ENCODE results near the gene BUD23.
"Not testable (repeated sequence)": the region's sequence is repeated elsewhere in the genome, so short reads cannot be mapped to it uniquely, and the experiment has no call there.

BUD23 gene

DNA sequence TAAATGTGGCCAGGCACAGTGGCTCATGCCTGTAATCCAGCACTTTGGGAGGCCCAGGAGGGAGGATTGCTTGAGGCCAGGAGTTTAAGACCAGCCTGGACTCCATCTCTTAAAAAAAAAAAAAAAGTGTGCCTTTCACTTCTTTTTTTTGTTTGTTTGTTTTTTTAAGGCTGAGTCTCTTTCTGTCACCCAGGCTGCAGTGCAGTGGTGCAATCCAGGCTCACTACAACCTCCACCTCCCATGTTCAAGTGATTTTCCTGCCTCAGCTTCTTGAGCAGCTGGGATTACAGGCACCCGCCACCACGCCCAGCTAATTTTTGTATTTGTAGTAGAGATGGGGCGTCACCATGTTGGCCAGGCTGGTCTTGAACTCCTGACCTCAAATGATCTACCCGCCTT is 38.8 kb downstream of the BUD23 start:
- not testable (repeated sequence) for DNase-seq

- no peak for DNase-seq
Measured at GRCh38 chr7:73722785-73723184, 39.4 kb downstream of the BUD23 start.

GRCh38 chr7:73723813-73724212 is 40.4 kb downstream of the BUD23 start:
- no peak for DNase-seq

- no peak for DNase-seq
Measured at GRCh38 chr7:73726083-73726466, 42.7 kb downstream of the BUD23 start.

GRCh38 chr7:73727952-73728351 is 44.6 kb downstream of the BUD23 start:
- no peak for DNase-seq

DNA sequence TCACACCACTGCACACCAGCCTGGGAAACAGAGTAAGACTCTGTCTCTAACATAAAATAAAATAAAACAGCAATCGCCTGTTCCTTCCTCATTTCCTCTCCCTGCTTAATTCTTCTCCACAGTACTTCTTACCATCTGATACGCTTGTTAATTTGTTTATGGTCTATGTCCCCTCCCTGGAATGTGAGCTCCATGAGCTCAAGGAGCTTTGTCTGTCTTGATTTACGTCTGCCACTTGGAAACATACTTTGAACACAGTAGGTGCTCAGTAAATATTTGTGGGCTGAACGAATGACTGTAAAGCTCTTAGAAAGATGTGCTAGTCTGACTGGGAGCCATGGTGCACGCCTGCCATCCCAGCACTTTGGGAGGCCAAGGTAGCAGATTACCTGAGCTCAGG is 45.2 kb downstream of the BUD23 start:
- no peak for DNase-seq

GRCh38 chr7:73730485-73730884 is 47.1 kb downstream of the BUD23 start:
- DNase-seq = no peak

GRCh38 chr7:73732397-73732796 is 49.0 kb downstream of the BUD23 start:
- DNase-seq = no peak

DNA sequence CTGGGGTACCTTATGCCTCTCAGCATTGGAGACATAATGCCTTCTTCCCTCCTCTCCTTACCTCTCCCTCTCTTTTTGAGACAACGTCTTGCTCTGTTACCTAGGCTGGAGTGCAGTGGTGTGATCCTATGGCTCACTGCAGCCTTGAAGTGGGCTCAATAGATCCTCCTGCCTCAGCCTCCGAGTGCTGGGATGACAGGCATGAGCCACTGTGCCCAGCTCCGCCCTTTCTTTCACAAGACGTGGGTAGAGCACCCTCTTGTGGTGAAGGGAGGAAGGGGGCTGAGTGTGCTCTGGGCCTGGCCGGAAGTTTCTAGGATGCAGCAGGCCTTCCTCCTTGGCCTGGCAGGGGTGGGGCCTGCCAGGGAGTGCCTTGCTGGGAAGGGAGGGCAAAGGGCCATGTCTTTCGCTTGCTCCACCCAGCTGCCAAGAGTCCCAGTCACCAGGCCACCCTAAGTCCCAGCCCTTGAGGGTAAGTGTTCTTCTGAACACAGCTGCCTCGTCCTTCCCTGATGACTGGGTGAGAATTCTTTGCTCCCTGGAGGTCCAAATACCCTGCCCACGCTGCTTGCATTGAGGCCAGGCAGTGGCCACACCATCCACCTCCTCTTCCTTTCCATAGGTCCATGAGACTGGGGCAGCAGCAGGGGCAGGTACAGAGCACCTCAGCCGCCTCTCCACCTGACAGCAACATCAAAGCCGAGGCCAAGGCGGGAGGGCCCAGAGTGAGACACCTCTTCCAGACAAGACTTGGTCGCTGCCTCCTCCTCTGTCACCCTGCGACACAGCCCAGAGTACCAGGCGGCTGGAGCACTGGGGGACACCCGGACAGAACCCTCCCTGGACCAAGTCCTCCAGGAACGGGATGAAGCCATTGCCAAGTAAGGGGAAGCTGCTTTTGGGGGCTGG is 51.5 kb downstream of the BUD23 start:
- DNase-seq = peak; percentile 83 to 88

GRCh38 chr7:73735528-73735905 is 52.1 kb downstream of the BUD23 start:
- DNase-seq = no peak

DNA sequence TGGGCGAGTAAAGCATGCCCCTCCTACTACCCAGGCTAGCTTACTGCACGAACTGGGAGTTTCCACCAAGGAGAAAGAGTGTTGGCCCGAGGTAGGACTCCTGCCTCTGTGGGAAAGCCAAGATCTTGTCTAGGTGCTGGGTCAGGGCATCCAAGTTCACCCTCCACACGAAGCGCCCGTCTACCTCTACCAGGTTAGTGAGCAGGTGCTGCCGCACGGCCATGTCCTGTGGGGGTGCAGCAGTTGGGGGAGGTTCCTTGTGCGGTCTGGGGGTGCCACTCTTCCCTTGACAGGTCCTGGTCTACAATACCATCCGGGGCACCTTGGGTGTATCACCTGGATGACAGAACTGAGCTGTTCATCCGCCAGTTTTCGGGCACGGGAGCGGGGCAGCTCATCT is 53.5 kb downstream of the BUD23 start:
- no peak for DNase-seq

GRCh38 chr7:73737491-73738219 is 54.3 kb downstream of the BUD23 start:
- DNase-seq = no peak

DNA sequence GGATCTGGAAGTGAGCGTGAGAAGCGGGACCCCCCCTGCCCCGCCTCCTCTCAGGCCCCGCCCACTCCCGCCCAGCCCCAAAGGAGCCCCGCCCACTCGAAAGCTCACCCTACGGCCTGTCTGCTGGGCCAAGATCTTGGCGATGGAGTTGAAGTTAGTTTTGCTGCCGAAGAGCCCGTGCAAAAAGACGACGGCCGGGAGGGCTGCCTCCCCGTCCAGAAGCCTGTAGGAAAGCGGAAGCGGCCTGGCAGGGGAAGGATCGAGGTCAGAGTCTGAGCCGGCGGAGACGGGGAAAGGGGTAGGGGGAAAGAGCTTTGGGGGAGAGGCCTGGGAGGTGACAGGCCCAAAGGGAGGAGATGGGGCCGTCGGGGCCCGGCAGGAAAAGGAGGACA is 54.8 kb downstream of the BUD23 start:
- peak; percentile 70 to 72 for DNase-seq

DNA sequence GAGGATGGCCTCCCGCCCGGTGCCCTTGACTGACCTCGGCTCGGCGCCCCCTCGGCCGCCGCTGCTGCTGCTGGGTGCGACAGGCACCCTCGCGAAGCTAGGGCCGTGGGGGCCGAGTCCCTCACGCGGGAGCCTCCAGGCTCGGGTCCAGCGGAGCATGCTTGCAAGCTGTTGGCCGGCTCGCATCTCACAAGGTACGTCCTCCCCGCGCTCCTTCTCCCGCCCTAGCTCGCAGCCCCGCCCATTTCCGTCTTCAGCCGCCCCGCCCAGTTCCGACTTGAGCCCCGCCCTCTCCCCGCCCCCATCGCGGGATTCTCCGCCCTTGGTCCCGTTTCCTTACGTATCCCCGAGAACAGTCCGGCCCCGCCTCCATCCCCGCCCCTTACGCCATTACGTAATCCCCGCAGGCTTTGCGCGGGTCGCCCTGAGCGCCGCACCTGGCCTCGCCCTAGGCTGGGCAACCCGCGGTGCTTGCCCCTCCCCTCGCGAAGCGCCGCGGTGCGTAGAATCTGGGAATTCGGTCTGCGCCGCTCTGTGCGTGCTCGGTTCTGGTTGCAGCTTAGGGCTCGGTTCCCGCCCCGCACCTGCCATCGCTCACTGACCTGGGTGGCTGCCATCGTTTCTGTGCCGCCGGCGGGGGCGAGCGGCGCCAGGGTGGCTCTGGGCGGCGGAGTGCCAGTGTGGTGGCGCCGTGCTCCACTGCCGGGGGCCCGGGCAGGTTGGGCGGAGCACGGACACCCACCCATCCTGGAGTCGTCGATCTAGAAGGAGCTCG is 55.4 kb downstream of the BUD23 start, which contains the start of gene ABHD11:
TSS of gene ABHD11 (minus strand) at position 191 of the 775 bp plus-strand sequence. CDS start at position 159, 32 bp downstream.
- DNase-seq = peak; percentile 99 to 100

- DNase-seq = no peak
Measured at GRCh38 chr7:73739387-73739767, 56.0 kb downstream of the BUD23 start.

GRCh38 chr7:73740212-73740611 is 56.8 kb downstream of the BUD23 start:
- no peak for DNase-seq

GRCh38 chr7:73740771-73741170 is 57.4 kb downstream of the BUD23 start:
- DNase-seq = no peak

DNA sequence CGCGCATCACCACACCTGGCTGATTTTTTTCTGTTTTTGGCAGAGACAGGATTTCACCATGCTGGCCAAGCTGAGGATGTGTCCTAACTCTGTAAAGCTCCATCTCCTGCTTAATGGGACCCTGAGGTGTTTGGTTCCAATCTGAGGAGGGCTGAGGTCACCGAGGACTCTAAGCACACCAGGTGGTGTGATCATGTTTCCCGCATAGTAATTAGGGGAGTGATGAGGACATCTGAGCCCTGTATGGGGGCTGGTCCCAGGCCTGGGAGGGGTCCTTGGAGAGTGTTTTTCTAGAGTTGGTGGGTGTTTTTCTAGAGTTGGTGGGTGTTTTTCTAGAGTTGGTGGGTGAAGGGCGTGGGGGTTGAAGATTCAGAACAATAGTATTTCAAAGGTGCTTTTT is 58.2 kb downstream of the BUD23 start:
- DNase-seq = no peak

- no peak for DNase-seq
Measured at GRCh38 chr7:73742338-73742752, 58.9 kb downstream of the BUD23 start.

DNA sequence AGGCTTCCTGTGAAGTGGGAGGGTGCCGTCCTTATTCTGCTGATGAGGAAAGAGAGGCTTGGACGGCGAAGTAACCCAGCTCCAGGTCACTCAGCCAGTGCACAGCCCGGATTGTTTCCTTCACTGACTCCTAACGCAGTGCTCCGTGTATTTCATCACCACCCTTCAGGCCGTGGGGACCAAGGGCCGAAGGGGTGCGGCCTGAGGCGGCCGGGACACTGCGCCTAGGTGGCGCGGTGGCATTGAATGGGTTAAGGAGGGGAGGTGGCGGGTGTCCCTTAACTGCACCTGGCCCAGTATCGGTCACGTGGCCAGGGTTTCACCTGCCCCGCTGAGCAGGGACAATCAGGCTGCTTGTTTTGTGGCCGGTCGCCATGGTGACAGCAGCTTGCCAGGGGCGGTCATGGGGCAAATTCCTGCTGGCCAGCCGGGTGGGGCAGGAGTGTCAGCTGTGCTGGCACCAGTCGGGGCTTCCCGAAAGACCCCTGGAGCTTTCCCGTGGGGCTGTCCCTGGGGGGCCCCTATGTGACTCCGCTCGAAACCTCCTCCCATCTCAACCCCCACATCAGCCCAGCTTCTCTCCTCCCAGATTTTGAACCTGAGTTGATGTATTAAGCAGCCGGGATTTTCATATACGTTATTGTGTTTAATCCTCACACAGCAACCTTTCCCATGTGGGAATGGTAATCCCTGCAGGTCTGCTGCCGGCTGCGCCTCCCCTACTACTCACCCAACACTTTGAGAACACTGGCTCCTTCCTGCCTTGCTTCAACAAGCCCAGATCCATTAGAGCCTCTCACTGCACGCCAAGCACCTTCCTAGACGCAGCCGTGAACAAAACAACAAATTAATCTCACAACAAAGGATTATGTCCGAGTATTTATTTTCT is 59.6 kb downstream of the BUD23 start:
- no peak for DNase-seq

- DNase-seq = no peak
Measured at GRCh38 chr7:73746378-73746777, 63.0 kb downstream of the BUD23 start.
